Trophoblast cell (in vitro differentiated cells and primary cell): ENCODE measurements around the gene AUTS2.

Experiments
- DNase-seq, 2 donors: peaks; one replicate each; pipeline ENCODE4 v3.0.0-alpha.2; 2016
- H2AFZ ChIP-seq: 2 replicates; pipeline ENCODE4 v1.6.1; 2013; ENCODE audit warnings: low read length, moderate library complexity, mild to moderate bottlenecking; ENCODE audit not compliant: insufficient read depth, poor library complexity
- H2AK5ac ChIP-seq: 2 replicates; pipeline ENCODE4 v1.6.1; 2013; ENCODE audit warnings: mild to moderate bottlenecking, low read length
- H2BK120ac ChIP-seq: 2 replicates; pipeline ENCODE4 v1.6.1; 2013; ENCODE audit warnings: low read length, mild to moderate bottlenecking, moderate library complexity; ENCODE audit not compliant: insufficient read depth, poor library complexity
- H2BK12ac ChIP-seq: 2 replicates; pipeline ENCODE4 v1.6.1; 2013; ENCODE audit warnings: mild to moderate bottlenecking, low read length, moderate library complexity
- H2BK5ac ChIP-seq: 2 replicates; pipeline ENCODE4 v1.6.1; 2013; ENCODE audit warnings: low read length, low read depth, moderate library complexity, mild to moderate bottlenecking; ENCODE audit not compliant: poor library complexity
- H3K14ac ChIP-seq: 2 replicates; pipeline ENCODE4 v1.6.1; 2013; ENCODE audit warnings: mild to moderate bottlenecking, low read length
- H3K18ac ChIP-seq: 2 replicates; pipeline ENCODE4 v1.6.1; 2013; ENCODE audit warnings: mild to moderate bottlenecking, low read length
- H3K23ac ChIP-seq: 2 replicates; pipeline ENCODE4 v1.6.1; 2013; ENCODE audit warnings: low read length
- H3K27ac ChIP-seq: 2 replicates; pipeline ENCODE4 v1.5.1; 2013; ENCODE audit warnings: low read depth, mild to moderate bottlenecking, inconsistent platforms, low read length, moderate library complexity
- H3K27me3 ChIP-seq: 2 replicates; pipeline ENCODE4 v1.6.1; 2013; ENCODE audit warnings: inconsistent platforms, mild to moderate bottlenecking, low read length, moderate library complexity; ENCODE audit not compliant: insufficient read depth
- H3K36me3 ChIP-seq, 2 experiments: 1 replicate in 1 of 2; 2 replicates in 1 of 2; pipeline ENCODE4 v1.6.1; 2013; ENCODE audit warnings: low read length in 2 of 2, mild to moderate bottlenecking in 2 of 2, moderate library complexity in 1 of 2; ENCODE audit not compliant: insufficient read depth in 2 of 2, control insufficient read depth in 1 of 2
- H3K4ac ChIP-seq: 2 replicates; pipeline ENCODE4 v1.6.1; 2013; ENCODE audit warnings: low read depth, mild to moderate bottlenecking, low read length, moderate library complexity
- H3K4me1 ChIP-seq, 2 experiments: 1 replicate in 1 of 2; 2 replicates in 1 of 2; pipeline ENCODE4 v1.6.1; 2013; ENCODE audit warnings: low read length in 2 of 2, mild to moderate bottlenecking in 2 of 2, moderate library complexity in 1 of 2; ENCODE audit not compliant: insufficient read depth in 2 of 2, control insufficient read depth in 1 of 2
- H3K4me2 ChIP-seq: 2 replicates; pipeline ENCODE4 v1.6.1; 2013; ENCODE audit warnings: inconsistent platforms, mild to moderate bottlenecking, low read length, moderate library complexity
- H3K4me3 ChIP-seq: 2 replicates; pipeline ENCODE4 v1.5.1; 2013; ENCODE audit warnings: mild to moderate bottlenecking, low read depth, low read length, inconsistent platforms
- H3K79me1 ChIP-seq: one replicate; pipeline ENCODE4 v1.6.1; 2013; ENCODE audit warnings: low read length
- H3K79me2 ChIP-seq: 2 replicates; pipeline ENCODE4 v1.6.1; 2013; ENCODE audit warnings: low read length, mild to moderate bottlenecking; ENCODE audit not compliant: control insufficient read depth, insufficient read depth, poor library complexity
- H3K9ac ChIP-seq: 2 replicates; pipeline ENCODE4 v1.6.1; 2013; ENCODE audit warnings: mild to moderate bottlenecking, low read length
- H3K9me3 ChIP-seq: 2 replicates; pipeline ENCODE4 v1.6.1; 2013; ENCODE audit warnings: low read depth, mild to moderate bottlenecking, control low read depth, inconsistent platforms, low read length; ENCODE audit not compliant: insufficient read depth
- H4K12ac ChIP-seq: 2 replicates; pipeline ENCODE4 v1.6.1; 2013; ENCODE audit warnings: low read depth, mild to moderate bottlenecking, low read length, moderate library complexity
- H4K8ac ChIP-seq: 2 replicates; pipeline ENCODE4 v1.6.1; 2013; ENCODE audit warnings: low read depth, mild to moderate bottlenecking, low read length, moderate library complexity
- H4K91ac ChIP-seq: one replicate; pipeline ENCODE4 v1.6.1; 2013; ENCODE audit warnings: low read depth, mild to moderate bottlenecking, low read length, moderate library complexity
- WGBS: extraction: QIAGEN DNeasy Blood & Tissue Kit; methylation state at CpG from one replicate; pipeline ENCODE4 v1.1.7; 2013; ENCODE audit warnings: missing lambda C conversion rate; ENCODE audit not compliant: insufficient read length, insufficient coverage; ENCODE audit errors: extremely low coverage; 5-methylcytosine and 5-hydroxymethylcytosine counted together

The AUTS2 gene

GRCh38 chr7:69564454-69565417 is 33.5 kb upstream of the AUTS2 start:
- no peak overlapping the region for H2AFZ ChIP-seq
- H2BK12ac ChIP-seq = no peak overlapping the region
- no peak overlapping the region for H3K4me2 ChIP-seq
- H3K27me3 ChIP-seq = no peaks in the 10 kb centered on the region
- no peak for DNase-seq
- no peak overlapping the region for H2AK5ac ChIP-seq
- no peak overlapping the region for H2BK120ac ChIP-seq
- no peaks in the 10 kb centered on the region for H3K36me3 ChIP-seq
- H3K79me1 ChIP-seq = no peaks in the 10 kb centered on the region
- no peak overlapping the region for H4K91ac ChIP-seq
- H3K4ac ChIP-seq = no peak overlapping the region
- H4K12ac ChIP-seq = no peak overlapping the region
- no peak overlapping the region for H3K18ac ChIP-seq
- no peak overlapping the region for H4K8ac ChIP-seq
- no peak overlapping the region for H3K4me3 ChIP-seq
- H2BK5ac ChIP-seq = no peak overlapping the region
- no peak overlapping the region for H3K9ac ChIP-seq
- no peak overlapping the region for H3K14ac ChIP-seq
- H3K79me2 ChIP-seq = no peaks in the 10 kb centered on the region
- no peak overlapping the region for H3K23ac ChIP-seq
- H3K27ac ChIP-seq = no peak overlapping the region
- no CpG with 5 or more reads among the region's 7 CpGs for WGBS
- H3K4me1 ChIP-seq = no peaks in the 10 kb centered on the region
- H3K9me3 ChIP-seq = no peaks in the 10 kb centered on the region

- DNase-seq = no peak
- no peak overlapping the region for H3K4me2 ChIP-seq
- H2BK120ac ChIP-seq = no peak overlapping the region
- no peak overlapping the region for H3K4ac ChIP-seq
- H2BK5ac ChIP-seq = no peak overlapping the region
- no peak overlapping the region for H3K27ac ChIP-seq
- no peak overlapping the region for H4K12ac ChIP-seq
- no peak overlapping the region for H2BK12ac ChIP-seq
- H3K23ac ChIP-seq = no peak overlapping the region
- H2AK5ac ChIP-seq = no peak overlapping the region
- H3K79me1 ChIP-seq = no peaks in the 10 kb centered on the region
- H4K8ac ChIP-seq = no peak overlapping the region
- no peaks in the 10 kb centered on the region for H3K79me2 ChIP-seq
- H3K9ac ChIP-seq = no peak overlapping the region
- H4K91ac ChIP-seq = no peak overlapping the region
- H2AFZ ChIP-seq = no peak overlapping the region
- no peaks in the 10 kb centered on the region for H3K9me3 ChIP-seq
- no CpG with 5 or more reads among the region's 2 CpGs for WGBS
- H3K4me1 ChIP-seq = no peaks in the 10 kb centered on the region
- H3K4me3 ChIP-seq = no peak overlapping the region
- H3K36me3 ChIP-seq = no peaks in the 10 kb centered on the region
- H3K14ac ChIP-seq = no peak overlapping the region
- H3K27me3 ChIP-seq = no peaks in the 10 kb centered on the region
- H3K18ac ChIP-seq = no peak overlapping the region
Observed at GRCh38 chr7:69567800-69568199, 30.5 kb upstream of the AUTS2 start.

- H3K9ac ChIP-seq = no peak overlapping the region
- no peak overlapping the region for H2AK5ac ChIP-seq
- H4K12ac ChIP-seq = no peak overlapping the region
- H2AFZ ChIP-seq = no peak overlapping the region
- H4K8ac ChIP-seq = no peak overlapping the region
- no CpG with 5 or more reads among the region's 6 CpGs for WGBS
- H3K4me1 ChIP-seq = no peaks in the 10 kb centered on the region
- DNase-seq = no peak
- no peak overlapping the region for H2BK12ac ChIP-seq
- H3K4me2 ChIP-seq = no peak overlapping the region
- H4K91ac ChIP-seq = no peak overlapping the region
- no peaks in the 10 kb centered on the region for H3K27me3 ChIP-seq
- no peaks in the 10 kb centered on the region for H3K79me2 ChIP-seq
- H3K4ac ChIP-seq = no peak overlapping the region
- H2BK120ac ChIP-seq = no peak overlapping the region
- no peaks in the 10 kb centered on the region for H3K36me3 ChIP-seq
- no peak overlapping the region for H3K27ac ChIP-seq
- H3K14ac ChIP-seq = no peak overlapping the region
- no peak overlapping the region for H3K4me3 ChIP-seq
- H3K79me1 ChIP-seq = no peaks in the 10 kb centered on the region
- no peak overlapping the region for H3K23ac ChIP-seq
- no peak overlapping the region for H2BK5ac ChIP-seq
- no peaks in the 10 kb centered on the region for H3K9me3 ChIP-seq
- H3K18ac ChIP-seq = no peak overlapping the region
Observed at GRCh38 chr7:69568266-69568665, 30.0 kb upstream of the AUTS2 start.

- Histone ChIP-seq H2AK5ac (no peak overlapping the region), H2AFZ (no peak overlapping the region), H2BK5ac (no peak overlapping the region), H4K12ac (no peak overlapping the region), H3K79me1 (no peaks in the 10 kb centered on the region), H4K8ac (no peak overlapping the region), H3K14ac (no peak overlapping the region), H3K4me1 (no peaks in the 10 kb centered on the region), H3K27me3 (no peaks in the 10 kb centered on the region), H2BK120ac (no peak overlapping the region), H3K27ac (no peak overlapping the region), H3K36me3 (no peaks in the 10 kb centered on the region), H3K9ac (no peak overlapping the region), H3K79me2 (no peaks in the 10 kb centered on the region), H3K4me3 (no peak overlapping the region), H4K91ac (no peak overlapping the region), H3K18ac (no peak overlapping the region), H3K23ac (no peak overlapping the region), H2BK12ac (no peak overlapping the region), H3K4me2 (no peak overlapping the region), H3K9me3 (no peaks in the 10 kb centered on the region), H3K4ac (no peak overlapping the region)
- WGBS = no CpG with 5 or more reads among the region's 4 CpGs
- no peak for DNase-seq
Observed at GRCh38 chr7:69575651-69576050, 22.6 kb upstream of the AUTS2 start.
